K562 (cell line): ENCODE data around the gene TECPR2. TPM values are rescaled to one million over a fixed set of nuclear protein-coding genes. Genes with fewer than 3 reads are reported as not detected.

Experiments used
- CBFA2T2 ChIP-seq: fragments of 450-650 bp; conservative IDR thresholded peaks from 2 replicates; pipeline ENCODE4 v1.6.1; 2017; ENCODE audit warnings: mild to moderate bottlenecking
- CBFA2T3 ChIP-seq: fragments of 450-650 bp; IDR thresholded peaks from 2 replicates; pipeline ENCODE4 v1.6.1; 2017
- CBX8 ChIP-seq: fragments of 200-600 bp; sonication (generic); IDR thresholded peaks from 2 replicates; pipeline ENCODE4 v1.6.1; 2012; ENCODE audit warnings: borderline replicate concordance, mixed run types, low read depth, mild to moderate bottlenecking, moderate library complexity, mixed read lengths, low read length, control low read depth, inconsistent platforms; ENCODE audit not compliant: poor library complexity, severe bottlenecking; ENCODE audit errors: extremely low read depth
- CREB1 ChIP-seq, 2 experiments: sonication (generic) in 1 of 2; formaldehyde crosslinking in 1 of 2; IDR thresholded peaks; 2 replicates each; pipeline versions ENCODE4 v1.6.1 to v1.8.0; 2012 to 2022; ENCODE audit warnings: inconsistent platforms in 1 of 2, mild to moderate bottlenecking in 1 of 2, missing genetic modification reagents in 1 of 2, moderate library complexity in 1 of 2
- CREB5 ChIP-seq: fragments of 250-450 bp; sonication (Bioruptor Pico); IDR thresholded peaks from 2 replicates; pipeline ENCODE4 v1.5.0; 2020; ENCODE audit warnings: mild to moderate bottlenecking
- DMBX1 ChIP-seq: fragments of 250-450 bp; sonication (Bioruptor Pico); IDR thresholded peaks from 2 replicates; pipeline ENCODE4 v1.8.0; 2022; ENCODE audit warnings: inconsistent platforms, mild to moderate bottlenecking, moderate library complexity, borderline replicate concordance
- EP400 ChIP-seq: fragments of 450-650 bp; IDR thresholded peaks from 2 replicates; pipeline ENCODE4 v1.6.1; 2017; ENCODE audit warnings: antibody characterized with exemption, mild to moderate bottlenecking, moderate library complexity
- GTF3C2 ChIP-seq: IDR thresholded peaks from 3 replicates; pipeline ENCODE4 v1.6.1; 2011; ENCODE audit warnings: borderline replicate concordance, mild to moderate bottlenecking, moderate library complexity; ENCODE audit not compliant: insufficient read length; ENCODE audit errors: extremely low read depth
- HIVEP1 ChIP-seq: fragments of 250-450 bp; sonication (Bioruptor Pico); IDR thresholded peaks from 2 replicates; pipeline ENCODE4 v1.4.0; 2020; ENCODE audit warnings: mild to moderate bottlenecking
- HNRNPL ChIP-seq: fragments of 200-400 bp; formaldehyde crosslinking; IDR thresholded peaks from 2 replicates; pipeline ENCODE4 v1.6.1; 2017; ENCODE audit warnings: low read depth, mild to moderate bottlenecking, low read length
- JUND ChIP-seq, 2 experiments: IDR thresholded peaks; 2 replicates in 1 of 2; 3 replicates in 1 of 2; pipeline ENCODE4 v1.6.1; 2011; ENCODE audit warnings: borderline replicate concordance in 2 of 2, low read depth in 2 of 2, low read length in 2 of 2, improper control_type of control experiment in 1 of 2, missing biosample characterization in 1 of 2, missing genetic modification characterization in 1 of 2, missing genetic modification reagents in 1 of 2
- KDM1A ChIP-seq, 2 experiments: fragments of 450-650 bp; IDR thresholded peaks; 2 replicates each; pipeline ENCODE4 v1.6.1; 2016; ENCODE audit warnings: mild to moderate bottlenecking in 2 of 2
- MAX ChIP-seq: sonication (generic); formaldehyde crosslinking; IDR thresholded peaks from 2 replicates; pipeline ENCODE4 v1.9.0; 2022; ENCODE audit warnings: mild to moderate bottlenecking, missing genetic modification reagents
- MYNN ChIP-seq, 2 experiments: sonication (generic); formaldehyde crosslinking in 1 of 2; IDR thresholded peaks; 2 replicates each; pipeline versions ENCODE4 v1.5.0 to v1.6.1; 2016 to 2020; ENCODE audit warnings: antibody characterized with exemption in 1 of 2, missing genetic modification reagents in 1 of 2
- NEUROD1 ChIP-seq: fragments of 150-350 bp; IDR thresholded peaks from 2 replicates; pipeline ENCODE4 v1.6.1; 2014; ENCODE audit warnings: borderline replicate concordance, low read length, low read depth; ENCODE audit not compliant: partially characterized antibody
- POLR2AphosphoS5 ChIP-seq: IDR thresholded peaks from 2 replicates; pipeline ENCODE4 v1.6.1; 2011; ENCODE audit warnings: mild to moderate bottlenecking, low read depth, low read length, moderate library complexity; ENCODE audit not compliant: control insufficient read depth, insufficient read depth
- RBFOX2 ChIP-seq: fragments of 200-400 bp; formaldehyde crosslinking; IDR thresholded peaks from 2 replicates; pipeline ENCODE4 v1.6.1; 2017; ENCODE audit warnings: low read depth, mild to moderate bottlenecking, low read length, moderate library complexity
- RBM14 ChIP-seq: fragments of 200-400 bp; formaldehyde crosslinking; IDR thresholded peaks from 2 replicates; pipeline ENCODE4 v1.6.1; 2018; ENCODE audit warnings: low read depth, mild to moderate bottlenecking, low read length, moderate library complexity, borderline replicate concordance; ENCODE audit not compliant: insufficient read depth
- SRSF3 ChIP-seq: fragments of 200-400 bp; formaldehyde crosslinking; IDR thresholded peaks from 2 replicates; pipeline ENCODE4 v1.6.1; 2016; ENCODE audit warnings: mild to moderate bottlenecking, low read length, moderate library complexity; ENCODE audit not compliant: insufficient read depth
- STAT5A ChIP-seq: IDR thresholded peaks from 2 replicates; pipeline ENCODE4 v1.6.1; 2012; ENCODE audit warnings: low read length, inconsistent platforms, borderline replicate concordance
- TBL1XR1 ChIP-seq, 2 experiments: IDR thresholded peaks; 2 replicates each; pipeline ENCODE4 v1.6.1; 2012; ENCODE audit warnings: improper control_type of control experiment in 2 of 2, low read length in 2 of 2, mild to moderate bottlenecking in 1 of 2
- ZNF232 ChIP-seq: sonication (generic); formaldehyde crosslinking; IDR thresholded peaks from 2 replicates; pipeline ENCODE4 v1.8.0; 2022; ENCODE audit warnings: mild to moderate bottlenecking, missing genetic modification reagents
- polyA plus RNA-seq, 8 experiments: library from polyadenylated mRNA; depleted of rRNA in 4 of 8; stranded (reverse) in 5 of 8; unstranded in 3 of 8; fragments of >200 nt; fragmentation: Nextera tagmentation in 2 of 8; fragmentation: Illumina TruSeq in 1 of 8; extraction: Ambion mirVana in 2 of 8; extraction: Trizol in 1 of 8; gene quantifications; 2 replicates each; pipeline versions ENCODE4 v1.2.1 to v1.2.3, GENCODE V29; 2011 to 2014; ENCODE audit warnings: inconsistent platforms in 1 of 8, missing spikeins in 1 of 8
- total RNA-seq, 7 experiments: library from RNA; depleted of rRNA in 6 of 7; stranded (reverse); fragments of >200 nt in 6 of 7; fragmentation: Illumina TruSeq in 2 of 7; extraction: Trizol in 2 of 7; gene quantifications; 2 replicates each; pipeline versions ENCODE4 v1.2.1 to v1.2.3, GENCODE V29; 2011 to 2021; ENCODE audit warnings: low replicate concordance in 1 of 7

The TECPR2 gene
- total and polyA plus RNA-seq, 9 of the 15 experiments (the other 6 are each of a cell fraction or from before 2014, with no cell fraction given), result 0.04 to 3.0 (median 0.83) TPM

- TF ChIP-seq MAX (CRISPR knock-in tag), result peak; percentile 59; the same call in 1 of the 2 replicates
- TF ChIP-seq STAT5A, result peak; percentile 61; the same call in 1 of the 2 replicates
- peak in 1 of 2 experiments; percentile 46; a peak in 1 of 4 replicates for TF ChIP-seq KDM1A (IDR thresholded peaks at IDR 0.05)
- TF ChIP-seq CREB5 (CRISPR knock-in tag), result no peak
- no peak for TF ChIP-seq SRSF3
- no peak for TF ChIP-seq GTF3C2
- TF ChIP-seq HIVEP1 (CRISPR knock-in tag), result no peak
- TF ChIP-seq CBFA2T2, result peak; percentile 93
- TF ChIP-seq NEUROD1, result peak; percentile 28
- peak; percentile 89 for TF ChIP-seq MYNN (IDR thresholded peaks at IDR 0.05)
- TF ChIP-seq MYNN (CRISPR knock-in tag; IDR thresholded peaks at IDR 0.05), result no peak
- peak; percentile 96 for TF ChIP-seq CBFA2T3
- peak; percentile 46; the same call in 1 of the 2 replicates for TF ChIP-seq RBFOX2
- TF ChIP-seq EP400, result no peak
- TF ChIP-seq CREB1 (IDR thresholded peaks at IDR 0.05), result 0 out of 2 replicates have a peak, but pooled peaks have one; percentile 26
- no peak for TF ChIP-seq CREB1 (CRISPR knock-in tag; IDR thresholded peaks at IDR 0.05)
- TF ChIP-seq CBX8, result no peak
- TF ChIP-seq HNRNPL, result 0 out of 2 replicates have a peak, but pooled peaks have one; percentile 55
- TF ChIP-seq JUND (IDR thresholded peaks at IDR 0.05; ENCODE audit: borderline replicate concordance, low read depth, low read length), result no peak
- peak; percentile 31; the same call in 1 of the 3 replicates for TF ChIP-seq JUND (tag; IDR thresholded peaks at IDR 0.05; ENCODE audit: borderline replicate concordance, low read depth, low read length)
- peak; percentile 89 for TF ChIP-seq DMBX1 (CRISPR knock-in tag)
- TF ChIP-seq TBL1XR1 (IDR thresholded peaks at IDR 0.05; ENCODE audit: low read length in 2 of 2), result peak in 1 of 2 experiments; percentile 64; a peak in 2 of 4 replicates
- TF ChIP-seq ZNF232 (CRISPR knock-in tag), result no peak
- no peak for TF ChIP-seq RBM14
- TF ChIP-seq POLR2AphosphoS5, result peak; percentile 75
These were observed 141.7 kb downstream of the TECPR2 start (continued) for GRCh38 chr14:102504328-102504999.
